Activated naive CD8-positive, alpha-beta T cell treated with anti-CD3 and anti-CD28 coated beads, Interleukin-2, amount 10 ng/mL, durations not matched to agents 7 days and 5 days (primary cell): ENCODE measurements around the gene GALNT18. TPM values are rescaled to one million over a fixed set of nuclear protein-coding genes. Genes with fewer than 3 reads are reported as not detected.

Source experiments
- ATAC-seq: fragments of 150-1000 bp; cut with Tn5 transposase; one replicate; pipeline ENCODE4 v1.10.0; 2021; ENCODE audit warnings: low read depth, moderate library complexity
- POLR2A ChIA-PET: fragments of 350-600 bp; sonication (Branson Sonifier 250); formaldehyde crosslinking; loops from one replicate; lab custom pipeline; 2021; ENCODE audit warnings: antibody characterized with exemption; lab: Charles Lee
- DNase-seq: peaks from one replicate; pipeline ENCODE4 v3.0.0; 2021
- H3K27ac Mint-ChIP-seq: one replicate; pipeline ENCODE4 v1.8.0; 2022; ENCODE audit warnings: mild to moderate bottlenecking, mixed read lengths
- H3K27me3 Mint-ChIP-seq: one replicate; pipeline ENCODE4 v1.8.0; 2022; ENCODE audit warnings: mild to moderate bottlenecking, moderate library complexity, mixed read lengths
- H3K36me3 Mint-ChIP-seq: one replicate; pipeline ENCODE4 v1.8.0; 2021; ENCODE audit warnings: mild to moderate bottlenecking, mixed read lengths
- H3K4me1 Mint-ChIP-seq: one replicate; pipeline ENCODE4 v1.8.0; 2021; ENCODE audit warnings: mixed read lengths
- H3K4me3 Mint-ChIP-seq: one replicate; pipeline ENCODE4 v1.8.0; 2022; ENCODE audit warnings: mild to moderate bottlenecking, moderate library complexity, mixed read lengths
- H3K9me3 Mint-ChIP-seq: one replicate; pipeline ENCODE4 v1.8.0; 2021; ENCODE audit warnings: mixed read lengths
- total RNA-seq, 2 experiments: library from RNA; stranded (reverse); gene quantifications; one replicate each; pipeline ENCODE4 v1.2.3, GENCODE V29; 2021

Gene GALNT18
- total RNA-seq, 2 experiments from 2014 or later, result 1.7 to 2.0 TPM

DNA sequence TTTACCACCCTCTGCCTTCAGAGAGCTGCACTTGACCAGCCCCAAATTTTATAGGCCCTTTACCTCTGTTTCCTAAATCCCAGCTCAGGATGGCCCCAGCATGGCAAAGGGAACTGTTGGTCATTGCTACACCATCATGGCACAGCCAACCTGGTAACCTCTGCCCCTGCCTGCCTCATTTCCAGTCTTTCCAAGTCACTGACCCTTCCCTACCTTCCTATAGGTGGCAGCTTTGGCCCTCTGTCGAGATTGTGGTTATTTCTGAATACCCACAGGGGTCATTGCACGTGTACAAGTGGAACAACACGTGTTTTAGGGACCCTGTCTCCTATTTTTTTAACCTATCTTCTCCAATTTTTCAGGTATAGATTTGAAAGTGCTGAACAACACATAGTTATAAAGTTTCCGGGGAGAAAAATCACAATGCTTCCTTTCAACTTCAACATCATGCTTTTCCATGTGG lies 2.8 kb downstream of the GALNT18 start:
- POLR2A ChIA-PET, result no interaction called here
- no peak for ATAC-seq
- Mint-ChIP-seq H3K4me3 (no peak overlapping the region), H3K27ac (no peak overlapping the region), H3K4me1 (peaks cover 9% of the 10 kb centered on the region), H3K36me3 (no peaks in the 10 kb centered on the region), H3K9me3 (no peaks in the 10 kb centered on the region), H3K27me3 (peaks cover 36% of the 10 kb centered on the region)
- no peak for DNase-seq

DNA sequence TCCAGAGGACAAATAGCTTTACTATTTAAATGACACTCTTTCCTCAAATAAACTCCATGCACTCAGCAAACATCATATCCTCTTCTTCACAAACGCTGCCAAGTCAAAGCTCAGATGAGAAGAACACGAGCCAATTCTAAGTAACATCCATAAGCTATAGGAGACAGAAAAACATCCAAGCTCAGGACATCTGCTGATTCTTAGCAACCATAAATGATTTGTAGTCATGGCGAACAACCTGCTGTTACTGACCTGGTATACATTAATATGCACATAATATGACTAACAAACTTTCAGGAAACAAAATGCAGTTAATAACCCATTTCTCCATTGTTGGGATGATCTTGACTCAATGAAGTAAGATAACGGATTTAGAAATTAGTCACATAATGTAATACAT lies 6.7 kb downstream of the GALNT18 start:
- ATAC-seq, result no peak
- H3K4me3 Mint-ChIP-seq, result no peak overlapping the region
- POLR2A ChIA-PET, result no interaction called here
- H3K9me3 Mint-ChIP-seq, result no peaks in the 10 kb centered on the region
- H3K4me1 Mint-ChIP-seq, result peaks cover 8% of the 10 kb centered on the region
- DNase-seq, result no peak
- peaks cover 27% of the 10 kb centered on the region for H3K27me3 Mint-ChIP-seq
- H3K36me3 Mint-ChIP-seq, result no peaks in the 10 kb centered on the region
- no peak overlapping the region for H3K27ac Mint-ChIP-seq

DNA sequence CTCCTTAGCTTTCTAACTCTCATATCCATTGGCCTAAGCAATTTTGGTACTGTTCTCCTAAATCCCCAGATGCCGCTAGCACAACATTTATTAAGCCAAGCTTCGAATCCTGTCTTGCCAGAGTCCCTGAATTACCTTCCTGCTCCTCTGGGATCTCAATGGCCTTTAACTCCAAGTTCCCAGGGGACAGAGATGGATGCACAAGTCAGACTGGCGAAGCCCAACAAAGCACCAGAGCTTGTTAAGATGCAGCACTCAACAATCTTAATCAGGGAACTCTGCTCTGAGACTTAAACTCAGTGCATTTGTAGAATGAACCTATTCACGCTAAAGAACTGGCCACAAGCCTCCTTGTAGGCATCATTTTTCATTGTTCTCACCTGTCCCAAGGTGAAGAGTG lies 9.4 kb downstream of the GALNT18 start:
- H3K27ac Mint-ChIP-seq, result no peak overlapping the region
- H3K9me3 Mint-ChIP-seq, result no peaks in the 10 kb centered on the region
- DNase-seq (no peak), ATAC-seq (no peak)
- POLR2A ChIA-PET, result no interaction called here
- no peaks in the 10 kb centered on the region for H3K36me3 Mint-ChIP-seq
- H3K4me3 Mint-ChIP-seq, result no peak overlapping the region
- H3K4me1 Mint-ChIP-seq, result no peaks in the 10 kb centered on the region
- peaks cover 12% of the 10 kb centered on the region for H3K27me3 Mint-ChIP-seq

DNA sequence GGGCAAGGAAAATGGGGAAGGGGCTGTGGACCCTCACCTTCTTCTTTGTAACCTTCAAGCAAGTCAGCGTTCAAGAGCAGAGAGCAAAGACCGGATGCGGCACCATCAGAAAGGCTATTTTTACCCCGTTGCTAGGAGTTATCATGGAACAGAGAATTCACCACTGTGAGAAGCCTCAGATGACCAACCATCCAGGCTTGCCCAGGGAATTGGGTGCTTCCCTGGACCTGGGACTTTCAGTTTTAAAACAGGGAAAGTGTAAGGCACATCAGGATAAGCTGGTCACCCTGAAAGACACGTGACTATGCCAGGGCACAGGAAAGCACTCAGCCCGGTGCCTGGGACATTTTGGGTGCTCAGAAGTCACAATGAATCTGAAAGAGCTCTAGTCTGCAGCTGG lies 10.4 kb downstream of the GALNT18 start:
- DNase-seq, result no peak
- no peak for ATAC-seq
- POLR2A ChIA-PET, result no interaction called here
- no peak overlapping the region for H3K27ac Mint-ChIP-seq
- no peaks in the 10 kb centered on the region for H3K36me3 Mint-ChIP-seq
- no peak overlapping the region for H3K4me3 Mint-ChIP-seq
- peaks cover 12% of the 10 kb centered on the region for H3K27me3 Mint-ChIP-seq
- no peaks in the 10 kb centered on the region for H3K9me3 Mint-ChIP-seq
- no peaks in the 10 kb centered on the region for H3K4me1 Mint-ChIP-seq

DNA sequence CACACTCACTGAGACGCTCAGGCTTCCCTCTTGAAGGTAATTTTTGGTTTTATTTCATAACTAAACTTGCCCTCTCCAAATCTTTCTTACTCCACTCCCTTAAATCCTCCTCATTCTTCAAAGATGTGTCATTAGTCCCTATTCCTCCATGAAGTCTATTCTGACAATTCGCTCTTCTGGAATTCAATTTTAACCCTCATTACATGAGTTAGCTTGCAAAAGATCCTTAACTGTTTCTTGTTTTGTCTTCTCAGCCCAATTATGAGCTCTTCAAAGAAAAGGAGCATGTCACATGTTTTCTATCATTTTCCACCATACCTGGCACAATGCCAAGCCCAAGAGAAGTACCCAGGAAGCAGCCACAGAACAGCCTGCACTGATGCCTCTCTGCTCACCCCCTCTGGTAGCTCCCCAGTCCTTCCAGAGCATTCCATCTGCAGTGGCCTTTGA lies 13.0 kb downstream of the GALNT18 start:
- Mint-ChIP-seq H3K36me3 (no peaks in the 10 kb centered on the region), H3K27me3 (peaks cover 13% of the 10 kb centered on the region), H3K27ac (no peak overlapping the region), H3K4me1 (no peaks in the 10 kb centered on the region), H3K9me3 (no peaks in the 10 kb centered on the region), H3K4me3 (no peak overlapping the region)
- POLR2A ChIA-PET, result no interaction called here
- DNase-seq (no peak), ATAC-seq (no peak)

DNA sequence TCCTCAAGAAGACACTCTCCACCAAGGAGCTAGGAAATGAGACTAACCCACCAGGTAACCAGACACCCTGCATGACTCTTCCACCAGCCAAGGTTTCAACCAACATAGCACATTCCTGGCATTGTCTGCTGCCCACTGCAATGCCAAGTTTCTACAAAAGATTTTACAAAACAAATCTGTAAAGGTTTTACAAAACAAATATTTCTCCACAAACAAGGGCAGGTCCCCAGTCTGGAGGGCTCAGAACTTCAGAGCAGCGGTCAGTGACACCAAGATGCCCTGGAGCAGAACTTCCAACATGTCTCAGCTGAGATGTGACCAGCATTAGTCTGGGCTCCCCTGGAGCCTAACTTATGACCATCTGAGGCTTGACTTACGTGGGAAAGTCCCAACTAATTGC lies 14.0 kb downstream of the GALNT18 start:
- DNase-seq (no peak), ATAC-seq (no peak)
- POLR2A ChIA-PET, result no interaction called here
- H3K27me3 Mint-ChIP-seq, result peaks cover 14% of the 10 kb centered on the region
- no peaks in the 10 kb centered on the region for H3K9me3 Mint-ChIP-seq
- no peak overlapping the region for H3K4me3 Mint-ChIP-seq
- no peaks in the 10 kb centered on the region for H3K36me3 Mint-ChIP-seq
- no peaks in the 10 kb centered on the region for H3K4me1 Mint-ChIP-seq
- no peak overlapping the region for H3K27ac Mint-ChIP-seq

DNA sequence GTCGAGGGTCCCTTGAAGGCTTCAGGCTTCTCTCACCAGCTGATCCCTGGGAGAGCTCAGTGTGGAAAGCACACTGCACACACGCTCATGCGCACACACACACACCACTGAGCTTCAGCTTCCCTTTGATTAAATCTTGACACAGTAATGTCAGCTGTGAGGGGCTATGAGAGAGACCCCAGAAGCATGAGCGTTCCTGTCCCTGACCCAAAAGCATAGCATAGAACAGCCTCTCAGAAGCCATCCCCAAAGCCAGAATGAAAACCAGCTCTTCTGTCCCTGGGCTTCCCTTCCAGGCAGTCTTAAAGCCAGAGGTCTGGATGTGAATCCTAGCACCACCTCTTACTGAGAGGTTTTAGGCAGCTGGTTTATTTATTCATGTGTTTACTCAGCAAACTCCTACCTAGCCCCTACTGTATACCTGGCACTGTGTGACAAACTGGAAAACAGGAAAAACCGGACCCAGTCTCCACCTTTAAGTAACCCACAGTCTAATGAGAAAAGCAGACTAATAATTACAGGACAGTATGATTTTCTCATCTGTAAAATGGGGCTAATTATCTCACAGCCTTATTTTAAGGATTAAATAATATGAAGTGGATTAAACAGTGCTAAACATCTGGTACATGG lies 15.9 kb downstream of the GALNT18 start:
- POLR2A ChIA-PET, result no interaction called here
- Mint-ChIP-seq H3K27ac (no peak overlapping the region), H3K27me3 (peaks cover 13% of the 10 kb centered on the region), H3K4me1 (no peaks in the 10 kb centered on the region), H3K36me3 (no peaks in the 10 kb centered on the region), H3K9me3 (no peaks in the 10 kb centered on the region), H3K4me3 (no peak overlapping the region)
- DNase-seq, result no peak
- ATAC-seq, result no peak

DNA sequence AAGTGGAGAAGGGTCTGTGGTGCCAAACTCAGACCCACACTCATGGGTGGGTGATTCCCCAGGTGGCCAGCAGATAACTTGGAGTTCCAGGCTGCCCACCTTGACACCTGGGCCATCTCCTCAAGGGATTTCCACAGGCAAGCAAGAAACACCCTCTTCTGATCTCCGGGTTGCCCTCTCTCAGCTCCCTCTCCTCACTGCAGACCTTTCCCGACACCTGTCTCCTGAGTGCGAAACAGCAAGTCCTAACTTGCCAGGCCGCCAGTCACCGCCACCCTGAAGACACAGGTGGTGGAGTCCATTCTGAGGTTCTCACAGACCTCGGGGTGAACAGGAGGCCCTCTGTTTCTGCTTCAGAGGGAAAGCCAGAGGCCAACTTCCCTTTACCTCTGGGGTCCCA lies 16.6 kb downstream of the GALNT18 start:
- Mint-ChIP-seq H3K36me3 (no peaks in the 10 kb centered on the region), H3K9me3 (no peaks in the 10 kb centered on the region), H3K4me3 (no peak overlapping the region), H3K4me1 (no peaks in the 10 kb centered on the region), H3K27me3 (peaks cover 14% of the 10 kb centered on the region), H3K27ac (no peak overlapping the region)
- no peak for DNase-seq
- no peak for ATAC-seq
- POLR2A ChIA-PET, result no interaction called here

DNA sequence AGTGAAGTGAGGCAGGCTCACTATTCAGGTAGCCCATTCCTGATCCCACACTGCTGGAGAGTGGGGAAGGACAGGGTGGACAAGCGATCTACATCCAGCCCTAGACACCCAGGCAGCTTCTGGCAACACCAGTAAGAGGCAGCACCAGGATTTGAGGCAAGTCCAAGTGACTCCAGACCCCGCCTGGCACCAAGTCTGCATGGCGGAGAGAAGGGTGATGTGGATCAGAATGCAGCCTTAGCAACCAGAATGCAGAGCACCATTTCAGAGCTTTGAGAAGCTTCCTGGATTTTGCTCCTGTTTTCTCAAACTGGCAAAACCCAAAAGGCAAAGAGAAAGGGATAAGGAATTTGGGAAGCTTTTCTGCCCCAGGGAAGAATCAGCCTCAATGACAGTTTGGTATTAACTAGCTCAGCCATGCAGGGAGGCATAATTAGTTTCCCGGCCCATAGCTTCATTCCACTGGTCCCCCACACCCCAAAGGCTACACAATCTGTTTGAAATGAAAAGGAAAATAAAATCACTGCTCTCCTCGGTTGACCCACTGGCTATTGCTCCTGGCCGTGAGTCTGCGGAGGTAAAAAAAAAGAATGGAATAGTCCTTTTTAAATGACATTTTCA lies 17.3 kb downstream of the GALNT18 start:
- H3K36me3 Mint-ChIP-seq, result no peaks in the 10 kb centered on the region
- no peaks in the 10 kb centered on the region for H3K9me3 Mint-ChIP-seq
- POLR2A ChIA-PET, result no interaction called here
- no peak overlapping the region for H3K27ac Mint-ChIP-seq
- peaks cover 15% of the 10 kb centered on the region for H3K27me3 Mint-ChIP-seq
- no peak for DNase-seq
- ATAC-seq, result no peak
- H3K4me3 Mint-ChIP-seq, result no peak overlapping the region
- no peaks in the 10 kb centered on the region for H3K4me1 Mint-ChIP-seq

DNA sequence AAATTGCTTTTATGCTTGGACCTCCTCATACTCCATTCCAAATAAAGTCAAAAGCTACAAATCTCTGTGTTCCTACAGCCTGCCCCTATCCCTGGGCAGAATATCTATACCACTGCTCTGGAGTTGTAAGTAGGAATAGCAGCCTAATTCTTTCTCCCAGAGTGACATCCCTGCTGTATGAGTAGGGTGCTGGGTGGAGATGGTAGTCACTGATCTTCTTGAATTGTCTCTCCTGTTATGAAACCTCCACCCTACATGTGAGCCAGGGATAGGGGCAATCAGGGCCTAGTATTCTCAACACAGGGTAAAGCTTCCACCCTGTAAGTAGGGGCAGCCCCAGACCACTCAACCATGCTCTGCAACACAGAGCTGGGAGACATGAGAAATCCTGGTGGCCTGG lies 19.8 kb downstream of the GALNT18 start:
- Mint-ChIP-seq H3K36me3 (no peaks in the 10 kb centered on the region), H3K27me3 (peaks cover 19% of the 10 kb centered on the region), H3K9me3 (no peaks in the 10 kb centered on the region), H3K27ac (no peak overlapping the region), H3K4me1 (no peaks in the 10 kb centered on the region), H3K4me3 (no peak overlapping the region)
- POLR2A ChIA-PET, result no interaction called here
- DNase-seq, result no peak
- no peak for ATAC-seq

DNA sequence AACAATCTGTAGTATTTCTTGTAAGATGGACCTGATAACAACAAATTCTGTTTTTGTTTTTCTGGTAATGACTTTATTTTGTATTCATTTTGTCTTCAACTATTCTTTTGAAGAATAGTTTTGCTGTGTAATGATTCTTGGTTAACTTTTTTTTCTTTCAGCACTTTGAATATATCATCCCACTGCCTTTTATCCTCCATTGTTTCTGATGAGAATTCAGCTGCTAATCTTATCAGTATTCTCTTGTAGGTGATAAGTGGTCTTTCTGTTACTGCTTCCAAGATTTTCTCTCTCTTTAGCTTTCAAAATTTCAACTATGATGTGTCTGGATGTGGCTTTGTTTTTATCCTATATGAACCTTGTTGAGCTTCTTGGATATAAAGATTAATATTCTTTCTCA lies 21.5 kb downstream of the GALNT18 start:
- ATAC-seq (no peak), DNase-seq (no peak)
- Mint-ChIP-seq H3K4me1 (no peaks in the 10 kb centered on the region), H3K27me3 (peaks cover 19% of the 10 kb centered on the region), H3K27ac (no peak overlapping the region), H3K4me3 (no peak overlapping the region), H3K9me3 (no peaks in the 10 kb centered on the region), H3K36me3 (no peaks in the 10 kb centered on the region)
- POLR2A ChIA-PET, result no interaction called here

DNA sequence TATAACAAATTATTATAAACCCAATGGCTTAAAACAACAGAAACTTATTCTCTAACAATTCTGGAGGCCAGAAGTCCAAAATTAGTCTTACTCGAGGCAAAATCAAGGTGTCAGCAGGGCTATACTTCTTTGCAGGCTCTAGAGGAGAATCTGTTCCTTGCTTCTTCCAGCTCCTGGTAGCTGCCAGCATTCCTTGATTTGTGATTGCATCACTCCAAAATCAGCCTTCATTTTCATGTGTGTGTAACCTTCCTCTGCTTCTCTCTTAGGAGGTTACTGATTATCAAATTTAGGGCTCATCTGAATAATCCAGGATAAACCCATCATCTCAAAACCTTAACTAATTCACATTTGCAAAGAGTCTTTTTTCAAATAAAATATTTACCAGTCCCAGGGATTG lies 23.6 kb downstream of the GALNT18 start:
- POLR2A ChIA-PET, result no interaction called here
- no peaks in the 10 kb centered on the region for H3K36me3 Mint-ChIP-seq
- no peak overlapping the region for H3K27ac Mint-ChIP-seq
- no peak overlapping the region for H3K4me3 Mint-ChIP-seq
- no peaks in the 10 kb centered on the region for H3K4me1 Mint-ChIP-seq
- DNase-seq (no peak), ATAC-seq (no peak)
- peaks cover 14% of the 10 kb centered on the region for H3K27me3 Mint-ChIP-seq
- no peaks in the 10 kb centered on the region for H3K9me3 Mint-ChIP-seq

DNA sequence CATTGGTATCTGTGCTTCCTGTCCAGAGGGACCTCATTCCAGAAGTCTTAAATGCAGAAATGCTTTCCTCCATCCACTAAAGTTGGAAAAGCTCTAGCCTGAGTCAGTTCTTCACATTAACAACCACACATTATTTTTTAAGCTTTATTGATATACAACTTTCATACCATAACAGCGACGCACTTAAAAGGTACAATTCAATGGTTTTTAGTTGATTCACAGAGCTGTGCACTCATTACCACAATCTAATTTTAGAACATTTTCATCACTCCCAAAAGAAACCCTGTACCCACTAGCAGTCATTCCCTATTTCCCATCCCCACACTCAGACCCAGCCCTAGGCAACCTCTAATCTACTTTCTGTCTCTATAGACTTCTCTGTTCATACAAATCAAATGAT lies 27.6 kb downstream of the GALNT18 start:
- Mint-ChIP-seq H3K4me1 (peaks cover 2% of the 10 kb centered on the region), H3K9me3 (no peaks in the 10 kb centered on the region), H3K4me3 (no peak overlapping the region), H3K27ac (no peak overlapping the region), H3K36me3 (no peaks in the 10 kb centered on the region), H3K27me3 (peaks cover 5% of the 10 kb centered on the region)
- DNase-seq (no peak), ATAC-seq (no peak)
- POLR2A ChIA-PET, result no interaction called here

DNA sequence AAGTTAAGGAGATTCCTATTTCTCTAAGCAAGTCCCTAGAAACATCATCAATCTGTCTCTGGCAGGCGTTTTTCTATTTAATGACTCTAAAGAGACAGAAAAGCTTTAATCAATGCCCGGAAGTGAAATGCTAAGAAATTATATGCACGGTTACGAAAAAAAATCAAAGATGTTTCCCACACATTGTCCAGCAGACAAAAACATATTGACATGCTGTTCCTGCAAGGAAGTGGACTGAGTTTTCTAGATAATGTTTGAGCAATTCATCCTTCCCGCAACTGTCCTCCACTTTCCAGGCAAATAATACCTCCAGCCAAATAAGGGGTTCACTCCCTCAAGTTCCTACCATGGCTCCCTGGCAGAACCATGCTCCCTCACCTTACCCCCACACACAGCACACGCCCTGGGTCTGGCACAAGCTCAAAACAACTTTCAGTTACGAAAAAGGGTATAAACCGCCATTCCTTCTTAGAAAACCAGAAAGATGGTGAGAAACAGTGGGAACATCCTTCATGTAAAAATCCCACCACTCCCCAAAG lies 29.6 kb downstream of the GALNT18 start:
- POLR2A ChIA-PET, result no interaction called here
- Mint-ChIP-seq H3K27ac (no peak overlapping the region), H3K4me1 (peaks cover 4% of the 10 kb centered on the region), H3K36me3 (no peaks in the 10 kb centered on the region), H3K9me3 (no peaks in the 10 kb centered on the region), H3K27me3 (no peaks in the 10 kb centered on the region), H3K4me3 (no peak overlapping the region)
- no peak for DNase-seq
- ATAC-seq, result no peak
